Measurements from ENCODE around the gene ADAMTSL1. TPM values are rescaled to one million over a fixed set of nuclear protein-coding genes. Genes with fewer than 3 reads are reported as not detected.

Gene ADAMTSL1
- polyA plus RNA-seq, 2 of the 4 experiments (the other 2 are of a cell fraction): 0.03 TPM; not detected in 1

- POLR2A ChIA-PET: no interaction called here
- TF ChIP-seq HDAC2 (IDR thresholded peaks at IDR 0.05): no peak
- no peak for TF ChIP-seq ZFP36 (IDR thresholded peaks at IDR 0.05; ENCODE audit: borderline replicate concordance, partially characterized antibody)
- TF ChIP-seq REST (IDR thresholded peaks at IDR 0.05): no peak
- TF ChIP-seq TP53 (CRISPR knock-in tag; IDR thresholded peaks at IDR 0.05): no peak
- no peak for TF ChIP-seq FOSB (CRISPR knock-in tag; IDR thresholded peaks at IDR 0.05)
- H3K27ac ChIP-seq: no peak overlapping the region
- FAIRE-seq (no peak), ATAC-seq (no peak), DNase-seq (ENCODE audit: low read depth in 1 of 2, low spot score in 1 of 2) (no peak)
- no peak overlapping the region for H3K4me2 ChIP-seq
- no peaks in the 10 kb centered on the region for H3K9me3 ChIP-seq
- H3K4me1 ChIP-seq: no peaks in the 10 kb centered on the region
- 51% methylated on average over 14 of the region's 14 CpGs for WGBS (ENCODE audit: missing lambda C conversion rate)
- CTCF ChIA-PET: no interaction called here
- no peak overlapping the region for H3K4me3 ChIP-seq
Measured at GRCh38 chr9:18504707-18505106, 30.8 kb downstream of the ADAMTSL1 start.

GRCh38 chr9:18507151-18507550 is 33.2 kb downstream of the ADAMTSL1 start:
- DNase-seq (ENCODE audit: low read depth in 1 of 2, low spot score in 1 of 2): no peak
- no peak overlapping the region for H3K4me3 ChIP-seq
- no peak overlapping the region for H3K27ac ChIP-seq
- no peak overlapping the region for H3K4me2 ChIP-seq
- H3K4me1 ChIP-seq: no peaks in the 10 kb centered on the region
- no peak for ATAC-seq
- no peak for FAIRE-seq
- ChIA-PET POLR2A (no interaction called here), CTCF (interaction anchor here (1.4 kb wide), 1 partner anchor 21 kb away, joined by 3 read pairs; no protein-coding TSS in a partner anchor)
- no peak for TF ChIP-seq POLR2A (IDR thresholded peaks at IDR 0.05; ENCODE audit: low read length)
- no peak for TF ChIP-seq RNF2 (IDR thresholded peaks at IDR 0.05; ENCODE audit: borderline replicate concordance, low read depth)
- no peak for TF ChIP-seq HOXA7 (CRISPR knock-in tag; IDR thresholded peaks at IDR 0.05)
- TF ChIP-seq HOXB5 (CRISPR knock-in tag; IDR thresholded peaks at IDR 0.05): no peak
- TF ChIP-seq ZNF302 (CRISPR knock-in tag; IDR thresholded peaks at IDR 0.05): no peak
- no peak for TF ChIP-seq EHF (CRISPR knock-in tag; IDR thresholded peaks at IDR 0.05)
- TF ChIP-seq MYC (IDR thresholded peaks at IDR 0.05; ENCODE audit: borderline replicate concordance, low read length): no peak
- no peak for TF ChIP-seq BCL3 (IDR thresholded peaks at IDR 0.05)
- TF ChIP-seq MAX (IDR thresholded peaks at IDR 0.05): no peak
- TF ChIP-seq EP300 (IDR thresholded peaks at IDR 0.05): no peak
- no peak for TF ChIP-seq CHD4 (IDR thresholded peaks at IDR 0.05; ENCODE audit: borderline replicate concordance)
- no peak for TF ChIP-seq TFCP2L1 (CRISPR knock-in tag; IDR thresholded peaks at IDR 0.05)
- TF ChIP-seq, protein P1, sequence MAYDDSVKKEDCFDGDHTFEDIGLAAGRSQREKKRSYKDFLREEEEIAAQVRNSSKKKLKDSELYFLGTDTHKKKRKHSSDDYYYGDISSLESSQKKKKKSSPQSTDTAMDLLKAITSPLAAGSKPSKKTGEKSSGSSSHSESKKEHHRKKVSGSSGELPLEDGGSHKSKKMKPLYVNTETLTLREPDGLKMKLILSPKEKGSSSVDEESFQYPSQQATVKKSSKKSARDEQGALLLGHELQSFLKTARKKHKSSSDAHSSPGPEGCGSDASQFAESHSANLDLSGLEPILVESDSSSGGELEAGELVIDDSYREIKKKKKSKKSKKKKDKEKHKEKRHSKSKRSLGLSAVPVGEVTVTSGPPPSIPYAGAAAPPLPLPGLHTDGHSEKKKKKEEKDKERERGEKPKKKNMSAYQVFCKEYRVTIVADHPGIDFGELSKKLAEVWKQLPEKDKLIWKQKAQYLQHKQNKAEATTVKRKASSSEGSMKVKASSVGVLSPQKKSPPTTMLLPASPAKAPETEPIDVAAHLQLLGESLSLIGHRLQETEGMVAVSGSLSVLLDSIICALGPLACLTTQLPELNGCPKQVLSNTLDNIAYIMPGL (CRISPR knock-in tag; IDR thresholded peaks at IDR 0.05; ENCODE audit: borderline replicate concordance): no peak
- no peak for TF ChIP-seq REST (IDR thresholded peaks at IDR 0.05)
- TF ChIP-seq KDM1A (IDR thresholded peaks at IDR 0.05; ENCODE audit: low read depth): no peak
- TF ChIP-seq RCOR1 (IDR thresholded peaks at IDR 0.05; ENCODE audit: low read depth, low read length): no peak
- no peak for TF ChIP-seq RAD21 (conservative IDR thresholded peaks at IDR 0.05 in 1 of 2, IDR thresholded peaks at IDR 0.05 in 1 of 2)
- no peak for TF ChIP-seq FOSL2 (IDR thresholded peaks at IDR 0.05)
- TF ChIP-seq FOSL2 (CRISPR knock-in tag; IDR thresholded peaks at IDR 0.05): no peak
- TF ChIP-seq CEBPB (IDR thresholded peaks at IDR 0.05): no peak
- 15% methylated on average over 1 of the region's 1 CpG for WGBS (ENCODE audit: missing lambda C conversion rate)
- no peaks in the 10 kb centered on the region for H3K9me3 ChIP-seq
